HG03432 (cell line): ENCODE results near the gene ORC1.

Experiments
- ATAC-seq: cut with Tn5 transposase; IDR thresholded peaks from one replicate; pipeline ENCODE4 v1.9.1; 2021; ENCODE audit warnings: mild to moderate bottlenecking, moderate library complexity; ENCODE audit not compliant: unreplicated experiment

ORC1 gene

GRCh38 chr1:52346653-52347052 lies 57.6 kb downstream of the ORC1 start:
- no peak for ATAC-seq

GRCh38 chr1:52345252-52345651 lies 59.0 kb downstream of the ORC1 start:
- no peak for ATAC-seq

- no peak for ATAC-seq
Measured at GRCh38 chr1:52343979-52344378, 60.2 kb downstream of the ORC1 start.

- no peak for ATAC-seq
Measured at GRCh38 chr1:52341655-52342260, 62.5 kb downstream of the ORC1 start.

- ATAC-seq: no peak
Measured at GRCh38 chr1:52337439-52337838, 66.8 kb downstream of the ORC1 start.

GRCh38 chr1:52334906-52335528 lies 69.2 kb downstream of the ORC1 start:
- ATAC-seq: no peak

GRCh38 chr1:52332411-52332810 lies 71.8 kb downstream of the ORC1 start:
- ATAC-seq: no peak

GRCh38 chr1:52328615-52329014 lies 75.6 kb downstream of the ORC1 start:
- no peak for ATAC-seq

- no peak for ATAC-seq
Measured at GRCh38 chr1:52325786-52326185, 78.4 kb downstream of the ORC1 start.

GRCh38 chr1:52323731-52324130 lies 80.5 kb downstream of the ORC1 start:
- no peak for ATAC-seq
